Panc1 (cell line): Measurements from ENCODE around the gene ADPRHL1.

Experiments
- CTCF ChIP-seq: fragments of 450-650 bp; IDR thresholded peaks from 2 replicates; pipeline ENCODE4 v1.5.1; 2017; ENCODE audit warnings: mild to moderate bottlenecking
- POLR2AphosphoS5 ChIP-seq: IDR thresholded peaks from 2 replicates; pipeline ENCODE4 v1.6.1; 2012; ENCODE audit warnings: mild to moderate bottlenecking, low read depth, low read length, moderate library complexity
- REST ChIP-seq, 2 experiments: IDR thresholded peaks; 2 replicates each; pipeline ENCODE4 v1.6.1; 2011 to 2012; ENCODE audit warnings: low read depth in 2 of 2, control low read depth in 1 of 2, low read length in 1 of 2, mild to moderate bottlenecking in 1 of 2, moderate library complexity in 1 of 2; ENCODE audit not compliant: insufficient read depth in 1 of 2
- TCF7L2 ChIP-seq: IDR thresholded peaks from 2 replicates; pipeline ENCODE4 v1.6.1; 2011; ENCODE audit warnings: mild to moderate bottlenecking, low read depth, low read length, inconsistent platforms

- no peak for TF ChIP-seq CTCF
- TF ChIP-seq REST (IDR thresholded peaks at IDR 0.05; ENCODE audit: insufficient read depth in 1 of 2, low read depth in 2 of 2, low read length in 1 of 2), result no peak
- no peak for TF ChIP-seq POLR2AphosphoS5
- no peak for TF ChIP-seq TCF7L2
Measured at GRCh38 chr13:113456116-113456702, 2.9 kb upstream of the ADPRHL1 start.
